Measurements from ENCODE around the gene SMIM27. TPM values are rescaled to one million over a fixed set of nuclear protein-coding genes. Genes with fewer than 3 reads are reported as not detected.
"Not testable (repeated sequence)": the region's sequence is repeated elsewhere in the genome, so short reads cannot be mapped to it uniquely, and the experiment has no call there.

Gene SMIM27
- total RNA-seq, 1 donor from 2014 or later = 13.0 TPM

GRCh38 chr9:32596936-32597335 lies 44.8 kb downstream of the SMIM27 start:
- DNase-seq (ENCODE audit: low spot score) = no peak

- DNase-seq (ENCODE audit: low spot score) = not testable (repeated sequence)
Measured at GRCh38 chr9:32599021-32599420, 46.9 kb downstream of the SMIM27 start.

Other genes with a start within 250 kb of the SMIM27 start
- 48.2 TPM for gene ACO1, start 167.7 kb upstream of the SMIM27 start, total RNA-seq
- 9.4 TPM for gene RIGI, start 26.1 kb upstream of the SMIM27 start, total RNA-seq
- gene TOPORS, start 259 bp downstream of the SMIM27 start, total RNA-seq = 15.5 TPM
- 46.8 TPM for gene NDUFB6, start 20.8 kb downstream of the SMIM27 start, total RNA-seq
- 0.03 TPM for gene TAF1L, start 83.3 kb downstream of the SMIM27 start, total RNA-seq
- not detected for gene TMEM215, start 231.2 kb downstream of the SMIM27 start, total RNA-seq

Data from mucosa of gallbladder (tissue), 1 donor.